Progenitor cell of endocrine pancreas (in vitro differentiated cells): ENCODE data around the gene WDFY4. TPM values are rescaled to one million over a fixed set of nuclear protein-coding genes. Genes with fewer than 3 reads are reported as not detected.

Experiments used
- DNase-seq: peaks from one replicate; pipeline ENCODE4 v3.0.0; 2021; ENCODE audit warnings: low spot score; ENCODE audit not compliant: unreplicated experiment
- H3K27ac Mint-ChIP-seq: 2 replicates; pipeline ENCODE4 v1.8.0; 2021; ENCODE audit warnings: mild to moderate bottlenecking, moderate library complexity, mixed read lengths
- H3K27me3 Mint-ChIP-seq: 2 replicates; pipeline ENCODE4 v1.8.0; 2021; ENCODE audit warnings: mixed read lengths
- H3K36me3 Mint-ChIP-seq: 2 replicates; pipeline ENCODE4 v1.8.0; 2022; ENCODE audit warnings: mixed read lengths; ENCODE audit not compliant: insufficient read depth
- H3K4me1 Mint-ChIP-seq: 2 replicates; pipeline ENCODE4 v1.8.0; 2021; ENCODE audit warnings: low read depth, mixed read lengths
- H3K4me3 Mint-ChIP-seq: 2 replicates; pipeline ENCODE4 v1.8.0; 2021; ENCODE audit warnings: low read depth, mild to moderate bottlenecking, moderate library complexity, mixed read lengths
- H3K9me3 Mint-ChIP-seq: 2 replicates; pipeline ENCODE4 v1.8.0; 2021; ENCODE audit warnings: low read depth, mixed read lengths
- total RNA-seq: library from RNA; stranded (reverse); gene quantifications from 2 replicates; pipeline ENCODE4 v1.2.1, GENCODE V29; 2021
- TF ChIP-seq, protein P1 (sequence below): fragments of 200-600 bp; sonication (generic); IDR thresholded peaks from one replicate; pipeline ENCODE4 v1.5.0; 2021; ENCODE audit warnings: antibody characterized with exemption, mild to moderate bottlenecking; ENCODE audit not compliant: unreplicated experiment

Gene WDFY4
- total RNA-seq, 1 donor from 2014 or later, result 0.07 TPM

DNA sequence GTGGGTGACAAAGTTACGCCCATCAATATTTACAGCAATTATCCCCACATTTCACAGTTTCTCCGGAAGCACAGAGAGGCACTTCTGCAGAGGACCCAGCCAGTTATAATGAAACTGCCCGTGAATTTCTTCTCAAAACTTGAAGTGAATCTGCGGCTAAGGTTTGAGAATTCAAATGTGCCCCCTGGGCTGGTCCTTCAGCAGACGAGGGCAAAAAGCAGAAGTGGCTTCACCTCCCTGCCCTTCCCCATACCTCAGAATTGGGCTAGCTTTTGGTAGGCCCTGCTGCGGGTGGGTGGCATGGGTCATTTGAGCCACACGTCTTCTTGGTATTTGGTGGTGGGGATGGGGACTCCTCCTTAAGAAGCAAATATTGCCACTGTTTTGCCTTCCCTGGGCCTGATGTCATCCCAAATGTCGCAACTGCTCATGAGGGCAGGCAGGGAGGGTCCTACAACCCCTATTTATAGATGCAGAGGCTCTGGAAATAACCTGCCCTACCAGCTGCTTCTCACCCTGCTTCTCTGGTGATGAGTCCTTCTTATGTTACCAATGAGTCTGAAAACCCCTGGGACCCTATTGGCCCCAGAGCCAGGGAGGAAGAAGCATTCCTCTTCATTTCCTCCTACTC, 16.6 kb upstream of the WDFY4 start:
- no peak overlapping the region for H3K27ac Mint-ChIP-seq
- TF ChIP-seq, protein P1, sequence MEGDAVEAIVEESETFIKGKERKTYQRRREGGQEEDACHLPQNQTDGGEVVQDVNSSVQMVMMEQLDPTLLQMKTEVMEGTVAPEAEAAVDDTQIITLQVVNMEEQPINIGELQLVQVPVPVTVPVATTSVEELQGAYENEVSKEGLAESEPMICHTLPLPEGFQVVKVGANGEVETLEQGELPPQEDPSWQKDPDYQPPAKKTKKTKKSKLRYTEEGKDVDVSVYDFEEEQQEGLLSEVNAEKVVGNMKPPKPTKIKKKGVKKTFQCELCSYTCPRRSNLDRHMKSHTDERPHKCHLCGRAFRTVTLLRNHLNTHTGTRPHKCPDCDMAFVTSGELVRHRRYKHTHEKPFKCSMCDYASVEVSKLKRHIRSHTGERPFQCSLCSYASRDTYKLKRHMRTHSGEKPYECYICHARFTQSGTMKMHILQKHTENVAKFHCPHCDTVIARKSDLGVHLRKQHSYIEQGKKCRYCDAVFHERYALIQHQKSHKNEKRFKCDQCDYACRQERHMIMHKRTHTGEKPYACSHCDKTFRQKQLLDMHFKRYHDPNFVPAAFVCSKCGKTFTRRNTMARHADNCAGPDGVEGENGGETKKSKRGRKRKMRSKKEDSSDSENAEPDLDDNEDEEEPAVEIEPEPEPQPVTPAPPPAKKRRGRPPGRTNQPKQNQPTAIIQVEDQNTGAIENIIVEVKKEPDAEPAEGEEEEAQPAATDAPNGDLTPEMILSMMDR, result no peak
- no peaks in the 10 kb centered on the region for H3K36me3 Mint-ChIP-seq
- H3K4me3 Mint-ChIP-seq, result no peak overlapping the region
- no peaks in the 10 kb centered on the region for H3K9me3 Mint-ChIP-seq
- DNase-seq, result no peak
- H3K27me3 Mint-ChIP-seq, result peaks cover 27% of the 10 kb centered on the region
- H3K4me1 Mint-ChIP-seq, result no peaks in the 10 kb centered on the region

DNA sequence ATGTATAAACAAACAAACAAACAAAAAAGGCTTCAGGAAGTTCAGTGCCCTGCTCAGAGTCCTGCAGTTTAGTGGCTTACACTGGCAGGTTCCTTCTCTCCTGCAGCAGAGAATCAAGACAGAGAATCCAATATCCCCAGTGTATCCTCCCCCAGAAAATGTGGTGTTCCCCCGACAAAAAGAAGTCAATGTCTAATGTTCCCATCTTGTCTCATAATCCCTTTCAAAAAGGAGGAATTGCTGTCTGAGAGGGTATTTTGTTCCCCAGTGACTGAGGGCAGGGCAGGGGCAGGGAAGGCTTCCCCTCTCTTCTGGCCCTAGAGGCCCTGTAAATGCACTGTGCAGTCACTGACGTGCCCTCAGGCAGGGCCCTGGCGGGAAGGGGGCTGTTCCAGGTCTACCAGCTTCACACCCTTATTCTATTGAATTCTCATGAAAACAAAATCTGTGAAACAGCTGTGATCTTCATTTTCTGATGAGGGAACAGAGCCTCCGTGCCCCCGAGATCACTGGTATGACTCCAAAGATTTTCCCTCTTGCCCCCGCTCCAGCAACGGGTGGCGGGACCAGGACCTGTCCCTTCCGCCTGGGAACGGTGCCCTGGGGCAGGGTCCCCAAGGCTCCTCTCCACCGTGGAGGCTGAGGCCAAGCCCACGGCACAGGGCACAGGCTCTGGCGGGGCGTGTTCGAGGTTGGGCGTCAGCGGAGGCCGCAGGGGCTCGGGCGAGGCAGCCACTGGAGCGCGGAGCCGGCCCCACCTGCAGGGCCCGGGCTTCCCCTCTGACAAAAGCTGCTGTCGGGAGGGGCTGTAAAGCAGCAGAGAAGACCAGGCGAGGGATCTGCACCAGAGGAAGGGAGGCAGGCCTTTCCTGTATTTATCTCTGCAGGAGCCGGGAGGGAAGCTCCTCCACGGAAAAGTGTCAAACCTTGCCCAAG, 13.4 kb upstream of the WDFY4 start:
- Mint-ChIP-seq H3K4me1 (no peaks in the 10 kb centered on the region), H3K27ac (no peak overlapping the region), H3K36me3 (no peaks in the 10 kb centered on the region), H3K27me3 (peaks cover 19% of the 10 kb centered on the region), H3K9me3 (no peaks in the 10 kb centered on the region), H3K4me3 (no peak overlapping the region)
- TF ChIP-seq, protein P1, result no peak
- DNase-seq, result no peak

DNA sequence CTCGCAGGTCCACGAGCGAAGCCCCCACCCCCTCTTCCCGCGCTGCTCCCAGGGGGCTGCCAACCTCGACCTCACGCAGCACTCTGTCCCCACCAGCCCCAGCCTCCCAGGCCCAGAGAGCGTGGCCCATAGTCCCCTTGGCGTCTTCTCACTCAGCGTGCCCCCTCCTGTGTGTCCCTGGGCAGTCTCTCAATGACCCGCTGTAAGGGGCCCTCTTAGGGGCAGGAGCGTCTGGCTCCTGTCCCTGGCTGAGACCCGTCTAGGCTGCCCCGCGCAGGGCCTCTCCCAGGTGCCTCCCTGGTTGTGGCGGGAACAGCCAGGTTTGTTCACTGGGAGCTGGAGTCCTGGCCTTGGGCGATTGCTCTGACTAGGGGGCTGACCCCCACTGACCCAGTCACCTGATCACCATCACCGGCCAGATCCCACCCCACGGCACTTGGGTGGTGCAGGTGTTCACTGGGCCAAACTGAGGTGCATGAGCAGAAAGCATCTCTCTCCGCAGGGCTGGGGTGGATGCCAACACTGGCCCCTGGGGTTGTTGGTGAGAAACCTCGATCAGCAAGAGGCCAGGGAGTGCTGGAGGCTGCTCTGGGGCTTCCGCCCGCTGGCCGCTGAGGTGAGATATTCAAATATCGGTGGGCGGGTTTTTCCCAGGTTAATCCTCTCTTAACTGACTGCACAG, 12.6 kb upstream of the WDFY4 start:
- Mint-ChIP-seq H3K4me3 (no peak overlapping the region), H3K27ac (no peak overlapping the region), H3K9me3 (no peaks in the 10 kb centered on the region), H3K36me3 (no peaks in the 10 kb centered on the region), H3K27me3 (peaks cover 19% of the 10 kb centered on the region), H3K4me1 (no peaks in the 10 kb centered on the region)
- TF ChIP-seq, protein P1, result no peak
- DNase-seq, result no peak

DNA sequence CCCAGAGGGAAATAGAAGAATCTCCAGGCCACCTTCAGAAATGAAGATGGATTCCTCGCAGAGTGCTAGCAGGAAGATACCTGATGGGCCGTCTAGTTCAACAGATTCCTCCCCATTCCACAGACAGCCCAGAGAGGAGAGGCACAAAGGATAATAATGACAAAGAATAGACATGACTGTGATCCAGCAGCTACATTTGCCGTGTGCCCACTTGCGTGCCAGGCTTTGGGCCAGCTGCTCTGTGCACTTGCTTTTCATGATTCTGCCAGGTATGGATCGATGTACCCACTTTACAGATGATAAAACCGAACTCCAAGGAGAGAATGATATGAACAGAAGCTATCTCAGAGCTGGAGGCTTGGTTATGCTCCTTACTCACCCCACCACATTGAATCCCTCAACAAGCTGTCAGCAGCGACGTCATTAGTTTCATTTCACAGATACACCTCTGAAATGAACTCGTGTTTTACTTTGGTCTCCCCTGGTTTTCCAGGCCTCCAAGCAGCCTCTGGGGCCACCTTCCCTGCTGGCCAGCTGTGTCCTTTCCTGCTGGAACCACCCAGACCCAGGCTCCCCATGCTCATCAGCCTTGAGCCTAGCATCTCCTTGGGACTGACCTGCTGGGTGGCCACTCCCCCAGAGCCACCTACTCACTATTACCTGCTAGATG, 11.9 kb upstream of the WDFY4 start:
- Mint-ChIP-seq H3K4me1 (no peaks in the 10 kb centered on the region), H3K27ac (no peak overlapping the region), H3K4me3 (no peak overlapping the region), H3K27me3 (peaks cover 19% of the 10 kb centered on the region), H3K36me3 (no peaks in the 10 kb centered on the region), H3K9me3 (peaks cover 5% of the 10 kb centered on the region)
- TF ChIP-seq, protein P1, result no peak
- DNase-seq, result no peak

DNA sequence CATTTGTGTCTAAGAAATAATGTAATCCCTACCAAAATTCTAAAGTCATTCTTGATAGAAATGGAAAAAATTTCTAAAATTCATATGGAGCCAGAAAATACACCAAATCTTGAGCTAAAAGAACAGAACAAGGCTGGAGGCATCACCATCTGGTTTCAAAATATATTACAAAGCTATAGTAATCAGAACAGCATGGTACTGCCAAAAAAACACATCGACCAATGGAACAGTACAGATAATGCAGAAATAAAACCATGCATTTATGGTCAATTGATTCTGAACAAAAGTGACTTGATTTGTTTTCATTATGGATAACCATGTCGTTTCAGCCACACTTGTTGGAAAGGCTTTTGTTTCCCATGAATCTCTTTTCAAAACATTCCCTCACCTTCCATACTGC, 7.0 kb upstream of the WDFY4 start:
- no peaks in the 10 kb centered on the region for H3K4me1 Mint-ChIP-seq
- DNase-seq, result no peak

More for the DNA sequence above, 7.0 kb upstream of the WDFY4 start:
- H3K9me3 Mint-ChIP-seq, result peaks cover 13% of the 10 kb centered on the region
- H3K27ac Mint-ChIP-seq, result no peak overlapping the region
- H3K27me3 Mint-ChIP-seq, result peaks cover 7% of the 10 kb centered on the region
- H3K4me3 Mint-ChIP-seq, result no peak overlapping the region
- H3K36me3 Mint-ChIP-seq, result no peaks in the 10 kb centered on the region
- TF ChIP-seq, protein P1, result no peak
